GM21360 (cell line): ENCODE measurements around the gene ASH1L.
"Not testable (repeated sequence)": the region's sequence is repeated elsewhere in the genome, so short reads cannot be mapped to it uniquely, and the experiment has no call there.

Experiments used
- ATAC-seq: cut with Tn5 transposase; IDR thresholded peaks from one replicate; pipeline ENCODE4 v1.9.1; 2021; ENCODE audit warnings: mild to moderate bottlenecking, moderate library complexity; ENCODE audit not compliant: unreplicated experiment

Gene ASH1L

DNA sequence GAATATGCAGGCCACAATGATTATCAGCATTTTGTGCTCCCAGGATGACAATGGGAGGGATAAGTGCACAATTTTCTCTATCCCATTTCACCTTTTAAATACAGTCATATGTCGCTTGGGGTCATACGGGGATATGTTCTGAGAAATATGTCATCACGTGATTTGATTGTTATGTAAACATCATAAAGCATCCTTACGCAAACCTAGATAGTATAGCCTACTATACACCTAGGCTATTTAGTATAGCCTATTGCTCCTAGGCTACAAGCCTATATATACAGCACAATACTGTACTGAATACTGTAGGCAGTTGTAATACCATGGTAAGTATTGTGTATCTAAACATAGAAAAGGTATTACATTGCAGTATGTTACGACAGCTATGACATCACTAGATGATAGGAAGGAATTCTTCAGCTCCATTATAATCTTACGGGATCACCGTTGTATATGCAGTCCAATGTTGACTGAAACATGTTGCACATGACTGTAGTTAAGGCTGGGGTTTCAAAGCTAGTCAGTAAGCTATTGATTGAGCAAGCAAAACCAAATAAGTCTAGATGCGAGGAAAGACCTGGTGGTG, 223.0 kb downstream of the ASH1L start:
- ATAC-seq, result no peak

DNA sequence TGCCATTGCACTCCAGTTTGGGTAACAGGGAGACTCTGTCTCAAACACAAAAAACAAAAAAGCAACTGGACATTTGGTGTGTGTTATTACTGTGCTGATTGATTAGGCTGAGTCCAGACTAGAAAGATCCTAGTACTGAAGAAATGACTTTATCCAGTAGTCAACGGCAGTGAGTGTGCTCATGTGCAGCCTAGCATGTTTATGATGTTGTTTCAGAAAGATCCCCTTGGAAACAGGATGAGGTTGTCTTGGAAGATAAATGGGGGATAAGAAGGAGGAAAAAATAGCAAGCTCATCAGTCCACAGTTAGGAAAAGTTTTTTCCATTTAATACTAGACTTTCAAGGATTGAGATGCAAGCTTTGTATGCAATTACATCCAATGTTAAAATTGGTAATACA, 227.6 kb downstream of the ASH1L start:
- ATAC-seq, result no peak

DNA sequence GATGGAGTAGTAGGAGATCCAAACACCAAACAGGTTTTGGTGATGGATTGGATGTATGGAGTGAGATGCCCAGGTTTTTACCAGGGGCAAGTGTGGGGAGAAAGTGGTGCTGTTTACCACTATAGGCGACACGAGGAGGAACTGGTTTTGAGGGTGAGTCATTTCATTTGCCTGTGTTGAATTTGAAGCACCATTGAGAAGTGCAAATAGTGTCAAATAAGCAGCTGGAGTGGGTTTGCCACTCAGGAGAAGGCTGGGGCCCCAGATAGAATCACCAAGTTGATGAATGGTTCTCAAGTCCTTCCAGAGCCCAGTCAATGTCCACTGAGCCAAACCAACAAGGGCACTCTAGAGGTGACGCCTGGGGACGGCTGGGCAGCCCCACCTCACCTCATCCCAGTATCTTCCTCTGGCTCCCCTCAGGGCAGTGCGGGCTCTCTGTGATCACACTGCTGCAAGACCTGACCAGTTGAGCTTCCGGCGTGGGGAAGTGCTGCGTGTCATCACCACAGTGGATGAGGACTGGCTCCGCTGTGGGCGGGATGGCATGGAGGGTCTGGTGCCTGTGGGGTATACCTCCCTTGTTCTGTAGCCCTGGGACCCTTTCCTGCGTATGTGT, 232.5 kb downstream of the ASH1L start:
- no peak for ATAC-seq

DNA sequence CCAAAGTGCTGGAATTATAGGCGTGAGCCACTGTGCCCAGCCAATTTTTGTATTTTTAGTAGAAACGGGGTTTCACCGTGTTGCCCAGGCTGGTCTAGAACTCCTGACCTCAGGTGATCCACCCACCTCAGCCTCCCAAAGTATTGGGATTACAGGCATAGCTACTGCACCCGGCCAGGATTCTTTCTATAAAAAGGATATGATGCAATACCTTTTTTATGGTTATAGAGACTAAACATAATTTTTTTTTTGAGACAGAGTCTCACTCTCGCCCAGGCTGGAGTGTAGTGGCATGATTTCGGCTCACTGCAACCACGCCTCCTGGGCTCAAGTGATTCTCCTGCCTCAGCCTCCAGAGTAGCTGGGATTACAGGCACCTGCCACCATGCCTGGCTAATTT, 233.7 kb downstream of the ASH1L start:
- ATAC-seq, result not testable (repeated sequence)

DNA sequence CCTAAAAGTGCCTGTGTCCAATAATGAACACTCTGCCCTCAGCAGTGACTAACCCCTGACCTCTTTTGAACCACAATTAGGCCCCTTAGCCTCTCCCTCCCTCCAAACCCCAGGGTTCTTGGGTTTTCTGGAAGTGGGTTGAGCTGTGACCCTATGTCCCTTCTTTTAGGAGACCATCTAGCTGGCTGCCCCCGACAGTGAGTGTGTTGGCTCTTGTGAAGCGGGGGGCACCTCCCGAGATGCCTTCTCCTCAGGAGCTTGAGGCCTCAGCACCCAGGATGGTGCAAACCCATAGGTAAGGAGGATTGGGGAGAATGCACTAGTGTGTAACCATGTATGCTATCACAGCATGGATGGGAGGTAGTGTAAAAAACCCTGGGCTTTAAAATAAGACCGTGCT, 234.6 kb downstream of the ASH1L start:
- ATAC-seq, result no peak

DNA sequence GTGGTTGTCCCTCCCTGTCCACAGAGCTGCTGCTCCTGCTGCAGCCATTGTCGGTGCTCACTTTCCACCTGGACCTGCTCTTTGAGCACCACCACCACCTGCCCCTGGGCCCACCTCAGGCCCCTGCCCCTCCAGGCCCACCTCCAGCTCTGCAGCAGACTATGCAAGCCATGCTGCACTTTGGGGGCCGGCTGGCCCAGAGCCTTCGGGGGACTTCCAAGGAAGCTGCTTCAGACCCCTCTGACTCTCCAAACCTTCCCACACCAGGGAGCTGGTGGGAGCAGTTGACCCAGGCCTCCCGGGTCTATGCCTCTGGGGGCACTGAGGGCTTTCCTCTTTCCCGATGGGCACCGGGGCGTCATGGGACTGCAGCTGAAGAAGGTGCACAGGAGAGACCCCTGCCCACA, 236.0 kb downstream of the ASH1L start:
- no peak for ATAC-seq

DNA sequence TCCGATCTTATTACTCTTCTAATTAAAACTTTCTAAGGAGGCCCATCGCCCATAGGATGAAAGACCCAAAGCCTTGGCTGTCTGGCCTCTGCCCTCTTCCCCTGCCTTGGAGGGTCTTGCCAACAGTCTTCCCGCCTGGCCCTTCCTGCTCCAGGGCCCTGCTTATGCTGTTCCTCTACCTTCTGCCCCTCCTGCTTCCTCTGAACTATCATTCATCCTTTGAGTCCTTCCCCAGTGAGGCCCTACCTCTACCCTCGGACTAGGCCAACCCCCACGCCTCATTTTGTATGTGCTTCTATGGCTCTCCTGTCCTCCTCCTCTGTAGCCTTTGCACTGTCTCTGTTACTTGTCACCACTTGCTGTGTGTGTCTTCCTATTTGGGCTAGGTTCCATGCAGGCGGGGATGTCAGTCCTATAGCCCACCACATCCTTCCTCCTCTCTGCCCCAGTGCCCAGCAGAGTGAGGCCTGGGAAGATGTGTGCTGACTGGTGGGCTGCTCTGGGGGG, 236.5 kb downstream of the ASH1L start:
- no peak for ATAC-seq

DNA sequence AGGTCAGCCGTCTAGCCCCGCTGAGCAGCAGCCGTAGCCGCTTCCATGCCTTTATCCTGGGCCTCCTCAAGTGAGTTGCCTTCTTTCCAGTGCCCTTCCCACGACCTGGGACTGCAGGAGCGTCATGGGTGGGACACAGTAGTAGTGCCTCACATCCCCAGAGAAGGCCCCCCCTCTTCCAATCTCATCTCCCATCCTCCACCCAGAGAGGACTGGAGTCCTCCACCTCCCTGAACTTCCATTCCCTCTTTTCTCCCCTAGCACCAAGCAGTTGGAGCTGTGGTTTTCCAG, 237.1 kb downstream of the ASH1L start:
- no peak for ATAC-seq

DNA sequence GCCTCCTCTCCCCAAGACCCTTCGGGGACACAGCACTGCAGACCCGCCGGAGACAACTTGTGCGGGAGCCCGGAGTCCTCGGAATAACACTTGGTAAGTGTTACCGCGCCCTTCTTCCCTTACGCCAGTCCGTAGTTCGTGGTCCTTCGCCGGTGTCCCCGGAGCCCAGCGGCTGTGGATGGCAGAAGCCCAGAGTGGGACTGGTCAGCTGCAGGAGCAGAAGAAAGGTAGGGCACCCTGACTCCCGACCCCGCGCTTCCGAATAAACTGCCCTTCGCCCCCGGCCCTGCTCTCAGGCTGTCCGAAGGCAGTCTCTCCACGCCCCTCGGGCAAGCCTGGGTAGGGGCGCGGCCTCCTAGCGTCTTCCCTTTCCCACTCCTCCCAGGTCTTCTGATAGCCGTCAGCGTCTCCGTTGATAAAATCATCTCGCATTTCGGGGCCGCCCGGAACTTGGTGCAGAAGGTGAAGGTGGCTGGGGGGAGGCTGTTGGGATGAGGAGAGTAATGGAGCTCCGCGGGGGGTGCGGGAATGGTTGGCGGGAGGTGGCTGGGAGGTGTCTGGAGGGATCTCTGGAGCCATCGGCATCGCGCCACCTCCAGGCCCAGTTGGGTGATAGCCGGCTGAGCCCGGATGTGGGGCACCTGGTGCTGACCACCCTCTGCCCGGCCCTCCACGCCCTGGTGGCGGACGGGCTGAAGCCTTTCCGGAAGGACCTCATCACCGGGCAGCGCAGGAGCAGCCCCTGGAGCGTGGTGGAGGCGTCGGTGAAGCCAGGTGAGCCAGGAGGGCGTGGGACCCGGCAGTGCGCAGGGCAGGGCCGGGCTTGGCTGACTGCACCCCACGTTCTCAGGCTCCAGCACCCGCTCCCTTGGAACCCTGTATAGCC, 237.6 kb downstream of the ASH1L start:
- no peak for ATAC-seq

DNA sequence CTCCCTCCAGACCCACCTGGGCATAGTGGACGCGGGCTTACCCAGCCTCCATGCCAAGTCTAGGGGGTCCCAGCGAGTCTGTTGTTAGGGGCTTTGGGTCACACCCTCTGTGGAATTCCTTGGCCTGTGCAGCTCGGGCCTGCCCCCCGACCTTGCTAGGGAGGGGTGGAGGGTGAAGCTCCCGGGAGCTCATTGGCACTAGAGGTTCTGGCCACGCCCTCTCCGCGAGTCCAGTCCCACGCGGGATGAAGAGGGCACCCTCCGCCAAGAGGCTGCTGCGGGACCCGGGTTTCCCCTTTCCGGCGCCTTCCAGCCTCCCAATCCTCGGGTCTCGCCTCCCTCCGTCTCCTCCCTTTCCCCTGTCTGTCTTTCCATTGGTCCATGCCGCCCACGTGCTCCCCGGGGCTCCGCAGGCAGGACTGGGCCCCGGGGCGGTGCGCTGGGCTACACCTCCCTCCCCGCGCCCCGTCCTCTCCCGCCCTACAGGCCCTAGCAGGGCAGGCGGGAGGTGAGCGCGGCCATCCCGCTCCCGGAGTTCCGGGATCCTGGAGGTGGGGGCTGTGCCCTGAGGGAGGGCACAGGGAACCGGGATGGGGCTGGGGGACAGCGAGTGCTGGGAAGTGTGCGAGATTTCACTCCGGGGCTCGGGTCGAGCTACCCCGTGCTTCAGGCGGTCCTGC, 238.4 kb downstream of the ASH1L start:
- ATAC-seq, result peak; percentile 53

DNA sequence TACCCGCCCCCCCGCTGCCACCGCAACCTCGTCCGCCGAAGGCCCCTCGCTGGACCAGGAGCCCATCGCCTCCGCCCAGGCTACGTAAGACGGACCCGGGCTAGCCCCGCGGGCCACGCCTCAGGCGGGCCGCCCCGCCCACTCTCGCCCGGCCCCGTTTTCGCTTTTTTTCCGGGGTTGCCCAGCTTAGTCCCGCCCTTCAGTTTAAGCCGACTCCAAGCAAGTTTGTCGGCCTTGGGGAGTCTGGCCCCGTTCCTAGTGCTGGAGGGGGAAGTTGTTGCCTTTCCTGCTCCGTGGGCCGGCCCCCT, 238.9 kb downstream of the ASH1L start:
- peak; percentile 36 for ATAC-seq

DNA sequence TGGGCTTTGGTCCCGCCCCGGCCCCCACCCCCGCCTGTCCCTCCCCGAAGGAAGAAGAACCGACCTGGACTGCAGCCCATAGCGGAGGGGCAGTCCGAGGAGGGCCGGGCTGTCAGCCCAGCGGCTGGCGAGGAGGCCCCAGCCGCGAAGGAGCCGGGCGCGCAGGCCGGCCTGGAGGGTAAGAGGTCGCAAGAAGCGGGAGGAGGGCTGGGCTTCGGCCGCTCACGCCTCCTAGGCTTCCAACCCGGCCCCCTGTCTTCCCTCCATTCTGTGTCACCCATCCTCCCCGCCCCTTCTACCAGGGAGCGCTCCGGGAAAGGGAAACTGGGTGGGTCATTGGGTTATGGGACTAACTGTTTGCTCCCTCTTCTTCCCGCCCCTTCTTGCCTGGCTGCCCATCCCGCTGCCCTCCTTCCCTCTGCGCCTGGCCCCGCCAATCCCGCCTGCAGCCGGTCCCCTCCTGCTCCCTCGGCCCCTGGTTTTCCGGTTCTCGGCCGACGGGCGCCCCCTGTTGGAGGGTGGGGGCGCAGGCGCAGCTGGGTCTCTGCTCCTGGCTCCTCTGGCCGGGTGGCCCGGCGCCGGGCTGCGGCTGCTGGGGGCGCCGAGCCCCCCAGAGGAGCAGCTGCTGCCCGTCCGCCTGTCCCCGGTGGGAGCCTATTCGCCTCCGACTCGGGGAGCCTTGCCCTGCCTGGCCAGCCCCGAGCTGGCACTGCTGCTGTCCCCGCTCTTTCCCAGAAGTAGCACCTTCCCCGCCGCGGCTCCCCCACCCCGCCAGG, 239.5 kb downstream of the ASH1L start:
- peak; percentile 35 for ATAC-seq

DNA sequence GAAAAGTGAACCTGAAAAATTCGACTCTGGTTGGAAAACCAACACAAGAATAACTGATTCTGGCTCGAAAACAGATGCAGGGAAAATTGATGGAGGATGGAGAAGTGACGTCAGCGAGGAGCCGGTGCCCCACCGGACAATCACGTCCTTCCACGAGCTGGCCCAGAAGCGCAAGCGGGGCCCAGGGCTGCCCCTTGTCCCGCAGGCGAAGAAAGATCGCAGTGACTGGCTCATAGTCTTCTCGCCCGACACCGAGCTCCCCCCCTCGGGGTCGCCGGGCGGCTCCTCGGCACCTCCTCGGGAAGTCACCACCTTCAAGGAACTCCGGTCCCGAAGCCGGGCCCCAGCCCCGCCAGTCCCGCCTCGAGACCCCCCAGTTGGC, 240.0 kb downstream of the ASH1L start:
- no peak for ATAC-seq

DNA sequence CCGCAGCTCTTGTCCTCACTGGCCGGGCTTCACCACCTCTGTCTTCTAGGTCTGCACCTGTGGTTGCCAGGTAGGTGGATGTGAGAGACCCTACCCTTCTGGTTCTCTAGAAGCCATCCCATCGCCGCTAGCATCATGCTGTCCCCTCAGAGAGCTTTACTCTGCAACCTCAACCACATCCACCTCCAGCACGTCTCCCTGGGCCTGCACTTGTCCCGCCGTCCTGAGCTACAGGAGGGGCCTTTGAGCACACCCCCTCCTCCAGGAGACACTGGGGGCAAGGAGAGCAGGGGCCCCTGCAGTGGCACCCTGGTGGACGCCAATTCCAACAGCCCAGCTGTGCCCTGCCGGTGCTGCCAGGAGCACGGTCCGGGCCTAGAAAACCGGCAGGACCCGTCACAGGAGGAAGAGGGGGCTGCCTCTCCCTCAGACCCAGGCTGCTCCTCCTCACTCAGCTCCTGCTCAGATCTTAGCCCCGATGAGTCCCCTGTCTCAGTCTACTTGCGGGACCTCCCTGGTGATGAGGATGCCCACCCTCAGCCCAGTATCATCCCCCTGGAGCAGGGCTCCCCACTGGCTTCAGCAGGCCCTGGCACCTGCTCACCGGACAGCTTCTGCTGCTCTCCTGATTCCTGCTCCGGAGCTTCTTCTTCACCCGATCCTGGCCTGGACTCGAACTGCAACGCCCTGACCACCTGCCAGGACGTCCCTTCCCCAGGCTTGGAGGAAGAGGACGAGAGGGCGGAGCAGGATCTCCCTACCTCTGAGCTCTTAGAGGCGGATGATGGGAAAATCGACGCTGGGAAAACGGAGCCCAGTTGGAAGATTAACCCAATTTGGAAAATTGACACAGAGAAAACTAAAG, 240.7 kb downstream of the ASH1L start:
- ATAC-seq, result no peak

DNA sequence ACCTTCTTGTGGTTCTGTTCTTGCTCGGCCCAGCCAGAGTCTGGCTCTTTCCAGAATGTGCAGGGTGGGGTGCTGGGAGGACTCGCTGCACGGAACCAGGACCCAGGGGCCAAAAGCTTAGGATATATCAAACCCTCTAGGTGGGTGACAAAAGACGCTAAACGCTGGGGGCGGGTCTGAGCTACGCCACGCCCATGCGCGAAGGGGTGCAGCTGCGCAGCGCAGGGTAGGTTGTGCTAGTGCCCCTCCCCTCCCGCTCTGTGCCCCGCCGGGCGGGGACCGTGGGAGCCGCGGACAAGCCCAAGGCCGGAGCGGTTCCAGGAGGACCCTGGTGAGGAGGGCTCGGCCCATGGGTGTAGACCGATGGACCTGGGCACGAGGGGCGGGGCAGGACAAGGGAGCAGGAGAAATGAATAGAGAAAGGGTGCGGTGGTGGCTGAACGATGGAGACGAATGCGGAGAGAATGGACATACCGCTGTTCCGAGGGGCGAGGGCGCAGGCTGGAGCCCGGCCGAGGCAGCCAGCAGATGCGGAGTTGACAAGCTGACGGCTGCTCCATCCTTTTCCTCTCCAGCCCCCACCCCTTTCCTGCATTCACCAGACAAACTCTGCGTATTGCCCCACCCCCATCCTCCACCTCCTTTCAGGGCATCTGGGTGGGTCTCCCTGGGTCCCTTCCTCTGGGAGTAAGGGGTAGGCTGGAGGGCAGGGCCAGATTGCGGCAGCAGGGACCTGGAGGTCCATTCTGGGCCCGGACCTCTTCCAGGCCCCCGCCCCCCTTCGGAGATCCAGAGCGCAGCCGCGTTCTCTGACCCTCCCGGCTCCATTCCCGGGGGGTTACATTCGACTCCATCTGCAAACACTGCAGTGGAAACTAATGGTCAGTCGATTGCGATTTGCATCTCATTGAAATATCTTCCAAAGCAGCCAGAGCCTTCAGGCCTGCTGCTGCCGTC, 241.7 kb downstream of the ASH1L start, which contains the start of gene RUSC1:
TSS of gene RUSC1 (plus strand) at position 234 of the 957 bp plus-strand sequence. CDS start 880 bp downstream, outside the sequence.
- no peak for ATAC-seq

DNA sequence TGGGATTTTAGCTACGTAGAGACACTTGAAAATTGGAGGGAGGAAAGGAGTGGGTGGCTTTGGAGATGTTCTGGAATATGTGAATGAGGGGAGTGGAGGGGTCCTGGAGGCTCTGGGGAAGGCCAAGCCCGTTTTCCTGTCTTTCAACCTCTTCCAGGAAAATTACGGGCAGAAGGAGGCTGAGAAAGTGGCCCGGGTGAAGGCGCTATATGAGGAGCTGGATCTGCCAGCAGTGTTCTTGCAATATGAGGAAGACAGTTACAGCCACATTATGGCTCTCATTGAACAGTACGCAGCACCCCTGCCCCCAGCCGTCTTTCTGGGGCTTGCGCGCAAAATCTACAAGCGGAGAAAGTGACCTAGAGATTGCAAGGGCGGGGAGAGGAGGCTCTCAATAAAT, 242.4 kb downstream of the ASH1L start:
- no peak for ATAC-seq

DNA sequence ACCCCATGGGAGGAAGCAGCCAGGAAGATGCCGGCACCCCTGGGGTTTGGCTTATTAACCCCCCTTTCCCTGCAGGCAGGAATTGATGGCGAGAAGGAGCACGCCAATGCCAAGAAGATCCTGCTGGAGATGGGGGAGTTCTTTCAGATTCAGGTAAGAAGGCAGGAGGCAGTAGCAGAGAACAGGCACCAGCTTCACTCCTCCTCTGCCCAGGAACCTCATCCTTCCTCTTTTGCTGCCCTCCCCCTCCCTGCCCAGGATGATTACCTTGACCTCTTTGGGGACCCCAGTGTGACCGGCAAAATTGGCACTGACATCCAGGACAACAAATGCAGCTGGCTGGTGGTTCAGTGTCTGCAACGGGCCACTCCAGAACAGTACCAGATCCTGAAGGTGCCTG, 243.1 kb downstream of the ASH1L start:
- no peak for ATAC-seq

DNA sequence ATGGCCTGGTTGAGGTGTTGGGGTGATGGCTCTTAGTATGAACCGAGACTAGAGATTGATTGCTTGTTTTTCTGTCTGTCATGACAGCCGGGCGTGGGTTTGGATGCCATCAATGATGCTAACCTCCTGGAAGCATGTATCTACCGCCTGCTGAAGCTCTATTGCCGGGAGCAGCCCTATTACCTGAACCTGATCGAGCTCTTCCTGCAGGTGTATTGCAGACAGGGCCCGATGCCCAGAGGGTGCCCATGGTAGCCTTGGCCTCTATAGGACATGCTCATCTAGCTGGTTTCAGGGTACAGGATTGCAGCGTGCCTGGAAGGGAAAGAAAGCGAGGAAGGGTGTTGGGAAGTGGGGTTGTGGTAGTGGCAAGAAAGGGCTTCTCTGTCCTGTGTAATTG, 244.5 kb downstream of the ASH1L start:
- ATAC-seq, result no peak

DNA sequence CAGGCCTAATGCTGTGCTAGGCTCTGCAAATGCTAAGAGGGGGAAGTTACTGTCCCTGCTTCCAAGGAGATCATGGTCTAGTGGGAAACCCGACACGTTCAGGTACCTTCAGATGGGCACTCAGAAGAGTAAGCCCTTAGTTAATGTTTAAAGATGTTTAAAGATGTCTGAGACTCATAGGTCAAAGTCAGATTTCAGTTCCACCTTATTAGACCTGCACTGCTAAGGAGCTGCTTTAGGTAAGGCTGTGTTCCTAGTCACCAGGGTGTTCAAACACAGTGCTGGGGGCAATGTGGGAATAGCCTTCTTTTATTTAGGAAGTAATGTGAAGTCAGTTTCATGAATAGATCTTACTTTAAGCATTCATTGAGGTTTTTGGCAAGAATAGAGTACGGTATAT, 245.7 kb downstream of the ASH1L start:
- no peak for ATAC-seq
